ENCODE data around the gene C11orf21.

C11orf21 gene

DNA sequence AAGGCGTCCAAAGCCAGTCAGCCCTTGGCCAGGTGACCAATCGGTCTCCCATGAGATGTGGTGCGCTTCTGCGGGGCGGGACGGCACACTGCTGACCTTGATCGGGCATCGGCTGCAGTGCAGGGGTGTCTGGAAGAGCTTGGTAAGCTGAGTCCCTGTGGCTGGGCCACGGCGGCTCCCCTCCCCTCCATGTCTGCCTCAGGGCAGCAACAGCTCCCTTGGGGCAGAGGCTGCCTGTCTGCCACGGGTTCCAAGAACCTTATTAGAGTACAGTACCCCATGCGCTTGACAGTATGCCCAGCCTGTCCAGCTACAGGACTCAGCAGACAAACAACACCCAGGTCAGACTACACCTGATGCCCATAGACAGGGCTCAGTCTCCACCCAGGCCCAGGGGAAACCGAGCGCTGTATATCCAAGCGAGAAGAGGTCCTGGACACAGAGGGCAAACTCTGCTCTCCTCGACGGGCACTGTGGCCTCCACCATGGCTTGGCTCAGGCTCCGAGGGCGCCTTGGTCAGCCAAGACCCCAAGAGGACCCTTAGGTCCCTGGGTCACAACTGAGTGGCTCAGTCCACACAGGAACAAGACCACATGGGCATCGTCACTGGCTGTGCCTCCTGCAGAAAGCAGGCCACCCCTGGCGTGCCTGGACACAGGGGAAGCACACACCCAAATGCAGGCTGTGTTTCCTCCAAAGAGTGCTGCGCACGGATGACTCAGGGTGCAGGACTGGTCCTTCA is 19.0 kb upstream of the C11orf21 start:
- DNase-seq: no peak

DNA sequence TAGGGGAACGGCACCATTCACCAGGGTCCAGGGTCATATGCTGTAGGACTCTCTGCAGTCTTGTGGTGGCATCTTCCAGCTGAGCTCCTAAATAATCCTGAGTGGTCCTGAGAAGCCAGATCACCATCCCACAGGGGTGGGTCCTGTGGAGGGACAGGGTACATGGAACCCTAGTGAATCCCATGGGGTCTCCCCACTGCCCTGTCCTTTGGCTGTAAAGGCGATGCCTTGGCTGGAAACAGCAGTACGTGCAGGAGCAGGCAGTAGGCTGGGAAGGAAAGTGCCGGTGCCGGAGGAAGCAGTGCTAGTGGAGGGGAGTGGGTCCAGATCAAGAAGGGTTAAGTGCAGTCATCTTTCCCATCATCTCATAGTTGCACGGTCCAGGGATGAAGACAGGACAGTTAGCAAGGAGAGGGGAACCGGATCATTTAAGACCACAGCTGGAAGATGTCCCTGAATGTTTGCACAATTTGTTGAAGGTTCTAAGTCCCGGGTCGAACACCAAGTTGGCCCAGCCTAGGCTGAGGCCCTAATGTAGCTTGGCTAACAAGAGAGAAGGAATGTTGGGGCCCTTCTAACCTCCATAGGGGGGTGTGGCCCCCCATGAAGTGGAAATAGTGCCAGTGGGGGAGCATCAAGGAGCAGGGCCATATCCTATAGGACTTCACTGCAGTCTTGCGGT is 18.2 kb upstream of the C11orf21 start:
- DNase-seq: no peak

DNA sequence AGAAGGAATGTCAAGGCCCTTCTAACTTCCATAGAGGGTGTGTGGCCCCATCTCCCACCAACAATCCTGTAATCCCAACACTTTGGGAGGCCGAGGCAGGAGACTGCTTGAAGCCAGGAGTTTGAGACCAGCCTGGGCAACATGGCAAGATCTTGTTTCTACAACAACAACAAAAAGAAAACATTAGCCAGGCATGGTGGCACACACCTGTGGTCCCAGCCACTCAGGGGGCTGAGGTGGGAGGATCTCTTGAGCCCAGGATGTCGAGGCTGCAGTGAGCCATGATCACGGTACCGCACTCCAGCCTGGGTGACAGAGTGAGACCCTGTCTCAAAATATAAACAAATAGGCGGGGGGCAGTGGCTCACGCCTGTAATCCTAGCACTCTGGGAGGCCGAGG is 17.0 kb upstream of the C11orf21 start:
- DNase-seq: no peak

DNA sequence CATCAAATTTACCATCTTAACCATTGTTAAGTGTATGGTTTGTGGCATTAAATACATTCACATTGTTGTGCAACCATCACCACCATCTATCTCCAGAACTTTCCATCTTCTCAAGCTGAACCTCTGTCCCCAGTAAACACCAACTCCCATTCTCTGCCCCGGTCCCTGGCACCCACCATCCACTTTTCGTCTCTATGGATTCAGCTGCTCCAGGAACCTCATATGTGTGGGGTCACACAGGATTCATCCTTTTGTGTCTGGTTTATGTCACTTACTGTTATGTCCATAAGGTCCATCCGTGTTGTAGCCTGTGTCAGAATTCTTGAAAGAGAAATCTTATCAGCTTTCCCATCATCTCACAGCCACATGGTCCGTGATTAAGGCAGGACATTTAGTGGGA is 16.4 kb upstream of the C11orf21 start:
- DNase-seq: no peak

DNA sequence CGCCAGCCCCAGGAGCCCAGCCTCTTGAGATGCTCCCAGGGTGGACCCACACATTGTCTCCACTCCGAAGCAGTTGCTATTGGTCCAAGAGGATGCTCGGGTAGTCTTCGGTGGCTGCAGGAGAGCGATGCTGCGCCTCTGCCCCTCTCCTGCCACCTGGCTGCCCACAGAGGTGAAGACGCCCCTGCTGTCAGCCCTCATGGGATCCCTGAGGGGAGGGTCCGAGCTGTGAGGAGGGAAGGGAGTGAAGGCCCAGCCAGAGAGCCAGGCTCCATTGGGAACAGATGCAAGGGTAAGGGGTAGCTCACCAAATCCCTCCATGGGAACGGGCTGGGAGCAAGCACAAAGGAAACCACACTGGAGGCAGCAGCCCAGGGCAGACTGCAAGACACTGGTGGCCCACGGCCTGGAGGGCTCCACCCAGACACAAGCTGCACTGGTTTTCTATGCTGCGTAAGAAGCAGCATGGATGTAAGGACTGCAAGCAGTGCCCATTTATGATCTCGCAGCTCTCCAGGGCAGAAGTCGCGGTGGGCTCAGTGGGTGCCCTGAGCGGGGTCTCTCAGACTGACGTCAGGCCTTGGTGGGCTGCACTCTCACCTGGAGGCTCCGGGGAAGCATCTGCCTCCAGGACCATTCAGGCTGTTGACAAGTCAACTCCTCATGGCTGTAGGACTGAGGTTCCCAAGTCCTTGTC is 15.8 kb upstream of the C11orf21 start:
- DNase-seq: no peak

DNA sequence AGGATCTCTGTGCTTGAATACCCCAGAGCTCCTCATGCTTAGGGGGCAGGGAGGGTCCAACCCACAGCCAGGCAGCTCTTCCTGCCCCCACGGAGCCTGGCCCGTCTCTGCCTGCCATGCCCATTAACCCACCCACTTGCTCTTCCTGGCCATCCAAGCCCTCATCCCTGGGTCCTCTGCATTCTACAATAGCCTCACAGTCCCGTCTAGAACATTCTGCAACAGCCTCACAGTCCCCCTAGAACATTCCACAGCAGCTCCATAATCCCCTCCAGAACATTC is 15.2 kb upstream of the C11orf21 start:
- no peak for DNase-seq

DNA sequence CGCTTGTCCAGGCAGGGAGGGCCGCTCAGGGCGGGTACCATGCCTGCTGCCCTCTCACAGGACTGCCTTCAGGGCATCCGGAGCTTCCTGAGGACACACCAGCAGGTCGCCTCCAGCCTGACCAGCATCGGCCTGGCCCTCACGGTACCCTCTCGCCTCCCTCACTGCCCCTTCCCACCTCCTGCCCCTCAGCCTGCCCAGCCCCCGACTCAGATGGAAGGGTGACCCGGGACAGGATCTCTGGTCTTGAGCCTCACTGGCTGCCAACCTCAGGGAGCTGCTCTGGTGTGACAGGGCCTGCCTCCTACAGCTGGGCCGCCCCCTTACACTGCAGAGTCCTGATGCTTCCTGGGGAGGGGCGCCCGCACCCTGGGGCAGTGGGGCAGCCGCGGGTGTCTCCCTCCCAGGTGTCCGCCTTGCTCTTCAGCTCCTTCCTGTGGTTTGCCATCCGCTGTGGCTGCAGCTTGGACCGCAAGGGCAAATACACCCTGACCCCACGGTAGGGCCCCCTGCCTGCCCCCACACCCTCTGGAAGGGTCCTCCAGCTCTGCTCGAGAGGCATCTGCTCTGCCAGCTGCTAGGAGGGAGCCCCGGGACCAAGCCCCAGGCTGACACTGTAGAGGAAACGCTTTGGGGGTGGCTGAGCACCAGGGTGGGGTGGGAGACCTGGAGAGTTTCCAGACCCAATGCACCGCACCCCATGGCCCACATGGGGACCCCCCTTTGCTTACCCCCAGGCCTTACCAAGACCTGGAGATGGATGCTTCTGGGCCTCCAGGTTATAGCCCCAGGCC is 14.6 kb upstream of the C11orf21 start:
- DNase-seq: no peak

DNA sequence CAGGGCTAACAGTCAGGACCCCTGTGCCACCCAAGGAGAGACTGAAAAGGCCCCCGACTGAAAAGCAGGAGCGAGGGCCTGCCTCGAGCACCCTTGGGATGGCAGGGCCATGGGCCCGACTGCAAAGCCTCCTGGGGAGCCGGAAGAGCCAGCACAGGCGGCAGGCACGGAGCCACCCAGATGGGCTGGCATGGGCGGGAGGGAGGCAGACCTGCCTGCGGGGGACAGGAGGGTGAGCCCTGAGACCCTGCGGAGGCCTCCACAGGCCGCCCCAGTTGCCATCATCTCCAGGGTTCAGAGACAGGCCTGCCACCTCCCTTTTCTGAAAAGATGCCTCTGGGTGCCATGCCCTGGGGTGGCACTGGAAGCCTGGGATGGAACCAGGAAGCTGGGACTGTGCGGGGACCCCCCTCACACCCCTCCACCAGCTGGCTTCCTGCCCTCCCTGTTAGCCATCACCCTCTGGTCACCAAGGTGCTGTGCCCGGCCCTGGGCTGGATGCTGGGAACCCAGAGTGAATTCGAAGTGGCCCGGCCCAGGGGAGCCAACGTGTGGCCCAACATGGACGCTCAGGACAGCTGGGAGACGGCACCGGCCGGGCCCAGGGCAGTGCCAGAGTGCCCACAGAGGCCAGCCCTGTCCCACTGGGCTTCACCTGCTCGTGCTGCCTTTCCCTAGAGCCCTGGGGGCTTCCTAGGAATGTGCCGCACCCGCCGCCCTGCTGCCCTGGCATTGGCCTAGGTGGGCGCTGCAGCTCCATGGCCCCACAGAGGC is 13.9 kb upstream of the C11orf21 start:
- DNase-seq: no peak

DNA sequence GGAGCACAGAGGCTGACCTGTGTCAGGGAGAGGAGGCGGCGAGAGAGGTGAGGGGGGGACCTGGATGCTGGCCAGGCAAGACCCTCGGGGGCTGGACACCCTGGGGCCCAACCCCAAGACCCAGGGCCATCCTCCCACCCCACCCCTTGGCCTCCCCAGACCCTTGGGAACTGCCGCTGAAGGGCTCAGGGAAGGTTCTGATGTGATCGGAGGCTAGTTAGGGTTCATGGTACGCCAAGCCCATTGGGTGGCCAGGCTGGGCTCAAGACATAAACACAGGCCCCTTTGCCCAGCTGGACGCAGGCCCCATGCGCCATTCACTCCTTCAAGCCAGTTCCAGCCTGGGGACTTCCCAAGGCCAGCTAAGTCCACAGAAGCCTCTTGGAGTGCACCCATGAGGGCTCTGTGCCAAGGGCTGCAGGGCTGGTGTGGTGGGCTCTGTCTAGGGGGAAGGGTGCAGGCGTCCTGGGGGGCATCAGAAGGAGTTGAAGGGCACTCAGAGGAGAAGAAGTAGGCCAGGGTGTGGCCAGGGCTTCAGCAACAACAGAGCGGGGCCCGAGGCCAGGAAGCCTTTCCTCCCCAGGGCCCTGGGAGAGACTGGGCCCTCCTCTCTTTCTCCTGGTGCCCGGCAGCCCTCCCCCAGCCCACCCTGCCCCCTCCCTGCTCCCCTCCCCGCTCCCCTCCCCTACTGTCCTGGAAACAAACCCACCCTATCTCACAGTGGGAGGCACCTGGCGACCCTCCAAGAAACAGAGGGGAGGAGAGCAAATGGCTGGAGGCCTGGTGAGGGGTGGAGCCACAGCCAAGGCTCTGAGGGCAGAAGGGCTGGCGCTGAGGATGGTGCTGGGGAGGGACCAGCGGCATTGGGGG is 13.0 kb upstream of the C11orf21 start:
- DNase-seq: no peak

DNA sequence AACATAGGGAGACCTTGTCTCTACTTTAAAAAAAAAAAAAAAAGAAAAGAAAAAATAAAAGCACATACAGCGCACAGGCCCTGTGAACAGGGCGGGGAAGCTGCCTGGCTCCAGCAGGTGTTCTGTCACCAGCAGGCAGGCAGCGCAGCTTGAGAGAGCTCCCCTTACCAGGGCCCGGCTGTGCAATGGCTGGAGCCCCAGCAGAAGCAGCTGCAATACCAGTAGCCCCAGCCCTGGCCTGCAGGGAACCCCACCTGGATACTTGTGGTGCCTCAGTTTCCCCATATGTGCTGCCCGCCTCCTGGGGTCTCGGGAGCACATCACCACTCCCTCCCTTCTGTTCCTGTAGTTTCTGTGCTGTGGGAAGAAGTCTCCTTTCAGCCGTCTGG is 12.4 kb upstream of the C11orf21 start:
- DNase-seq: no peak

DNA sequence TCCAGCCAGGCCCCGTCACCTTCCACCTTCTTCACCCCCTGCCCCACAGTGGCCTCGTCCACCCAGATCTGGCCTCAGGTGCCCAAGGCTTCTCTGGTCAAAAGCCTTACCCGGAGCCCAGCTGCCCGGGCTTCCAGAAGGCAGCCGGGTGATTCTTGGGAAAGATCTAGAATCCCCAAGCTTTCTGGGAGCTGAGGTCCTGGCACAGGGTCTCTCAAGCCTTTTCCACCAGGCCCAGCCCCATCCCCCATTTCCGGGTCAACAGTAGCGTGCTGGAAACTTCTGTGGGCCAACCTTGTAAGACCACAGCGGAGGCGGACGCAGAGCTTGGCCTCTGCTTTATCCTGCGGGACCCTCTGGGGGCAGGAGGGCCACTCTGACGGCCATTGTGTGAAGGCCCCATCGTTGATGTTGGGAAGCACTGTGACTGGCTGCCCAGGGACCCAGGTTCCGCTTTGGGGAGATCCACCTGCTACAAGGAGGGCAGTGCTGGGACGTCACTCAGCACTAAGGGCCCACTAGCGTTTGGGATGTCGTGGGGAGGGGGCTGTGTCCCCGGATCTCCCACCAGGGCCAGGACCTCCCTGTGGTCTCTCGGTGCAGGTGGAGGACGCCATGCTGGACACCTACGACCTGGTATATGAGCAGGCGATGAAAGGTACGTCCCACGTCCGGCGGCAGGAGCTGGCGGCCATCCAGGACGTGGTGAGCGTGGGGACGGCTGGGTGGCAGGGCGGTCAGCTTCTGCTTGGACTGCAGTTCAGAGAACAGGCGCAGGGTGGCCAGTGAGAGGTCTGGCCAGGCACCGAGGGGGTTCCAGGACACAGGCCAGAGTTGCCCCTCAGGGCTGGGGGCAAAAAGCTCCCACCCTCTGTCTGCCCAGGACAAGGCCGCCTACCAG is 11.6 kb upstream of the C11orf21 start:
- no peak for DNase-seq

DNA sequence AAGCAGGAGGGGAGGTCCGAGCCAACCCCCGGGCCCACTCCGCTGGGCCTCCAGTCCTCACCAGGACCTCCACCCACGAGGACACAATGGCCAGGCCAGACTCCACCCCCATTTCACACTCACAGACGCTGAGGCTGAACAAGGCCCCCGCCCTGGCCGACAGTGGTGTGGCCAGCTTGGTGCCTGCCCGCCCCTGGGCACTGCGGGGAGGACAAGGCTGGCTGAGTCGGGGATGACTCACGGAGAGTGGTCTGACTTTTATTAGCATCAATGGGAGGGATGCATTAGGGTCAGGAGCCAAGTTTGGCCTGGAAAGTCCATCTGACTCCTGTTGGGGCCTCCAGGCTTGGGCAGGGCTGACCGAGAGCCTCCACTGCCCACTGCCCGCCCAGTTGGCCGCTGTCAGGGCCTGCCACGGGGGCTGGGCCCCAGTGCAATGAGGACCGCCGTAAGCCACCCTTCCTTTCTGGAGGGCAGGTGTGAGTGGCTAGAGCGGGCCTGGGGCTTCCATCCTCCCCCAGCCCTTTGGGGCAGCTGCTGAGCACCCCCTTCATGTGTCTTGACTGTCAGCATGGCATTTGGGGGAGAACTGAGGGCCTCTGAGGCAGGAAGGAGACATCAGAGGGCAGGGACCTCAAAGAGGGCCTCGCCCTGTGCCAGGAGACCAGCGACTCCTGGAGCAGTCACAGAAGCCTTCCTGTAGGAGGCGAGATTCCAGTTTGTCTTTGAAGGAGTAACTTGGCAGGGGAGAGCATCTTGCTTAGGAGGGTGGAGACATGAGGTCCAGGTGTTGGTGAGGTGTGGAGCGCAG is 10.7 kb upstream of the C11orf21 start:
- DNase-seq: no peak

DNA sequence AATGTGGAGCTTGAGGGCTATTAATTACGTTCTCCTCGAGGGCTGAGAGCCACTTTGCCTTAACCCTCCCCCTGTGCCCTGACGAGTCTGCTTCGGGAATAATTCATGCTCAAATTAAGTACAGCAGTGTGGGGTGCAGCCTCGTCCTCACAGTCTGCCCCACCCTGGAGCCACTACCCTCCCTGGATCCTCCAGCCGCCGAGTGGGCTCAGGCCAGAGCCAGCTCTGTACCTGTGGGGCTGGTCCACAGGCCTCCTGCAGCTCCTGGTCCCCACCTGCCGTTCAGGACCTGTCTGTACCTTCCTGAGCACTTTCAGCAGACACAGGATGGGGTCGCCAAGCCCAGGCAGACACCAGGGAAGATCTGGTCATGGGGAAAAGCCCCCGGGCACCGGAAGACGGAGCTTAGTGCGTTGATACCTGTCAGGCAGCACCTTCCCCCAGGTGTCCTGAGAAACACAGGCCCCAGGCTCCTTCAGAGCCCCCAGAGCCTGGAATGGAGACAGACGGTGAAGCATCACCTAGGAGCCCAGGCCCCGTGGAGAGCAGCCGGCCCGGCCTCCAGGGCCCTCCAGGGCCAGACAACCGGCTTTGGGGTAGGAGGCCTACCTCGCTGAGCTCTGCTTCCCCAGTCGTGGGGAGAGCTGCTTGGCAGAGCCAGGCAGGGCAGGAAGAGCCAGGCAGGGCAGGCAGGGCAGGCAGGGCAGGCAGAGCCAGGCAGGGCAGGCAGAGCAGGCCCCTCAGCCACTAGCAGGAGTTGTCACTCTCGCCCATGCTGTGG is 9.8 kb upstream of the C11orf21 start:
- no peak for DNase-seq

DNA sequence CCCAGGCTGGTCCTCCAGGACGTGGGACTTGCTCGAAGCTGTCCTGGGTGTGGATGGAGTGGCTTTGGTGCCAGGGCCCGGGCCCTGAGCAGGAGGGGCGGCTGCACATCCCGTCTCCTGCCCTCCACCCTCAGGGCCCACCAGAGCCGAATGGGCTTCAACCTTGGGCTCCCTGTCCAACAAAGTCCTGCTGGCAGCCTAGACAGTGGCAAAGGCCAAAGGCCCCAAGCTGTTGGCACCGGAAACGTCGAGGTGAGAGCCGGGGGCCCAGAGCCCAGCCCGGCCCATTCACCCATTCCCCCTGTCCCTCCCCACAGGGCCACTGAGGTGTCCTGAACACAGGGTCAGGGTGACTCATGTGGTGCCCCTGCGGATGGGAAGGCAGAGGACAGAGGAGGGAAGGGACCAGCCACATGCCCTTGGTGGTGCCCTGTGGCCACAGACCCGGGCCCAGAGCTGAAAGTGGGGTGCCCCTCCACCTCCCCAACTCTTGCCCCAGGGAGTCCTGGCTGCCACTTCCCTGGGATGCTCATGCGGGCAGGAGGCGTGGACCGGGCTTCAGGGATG is 9.2 kb upstream of the C11orf21 start:
- no peak for DNase-seq

DNA sequence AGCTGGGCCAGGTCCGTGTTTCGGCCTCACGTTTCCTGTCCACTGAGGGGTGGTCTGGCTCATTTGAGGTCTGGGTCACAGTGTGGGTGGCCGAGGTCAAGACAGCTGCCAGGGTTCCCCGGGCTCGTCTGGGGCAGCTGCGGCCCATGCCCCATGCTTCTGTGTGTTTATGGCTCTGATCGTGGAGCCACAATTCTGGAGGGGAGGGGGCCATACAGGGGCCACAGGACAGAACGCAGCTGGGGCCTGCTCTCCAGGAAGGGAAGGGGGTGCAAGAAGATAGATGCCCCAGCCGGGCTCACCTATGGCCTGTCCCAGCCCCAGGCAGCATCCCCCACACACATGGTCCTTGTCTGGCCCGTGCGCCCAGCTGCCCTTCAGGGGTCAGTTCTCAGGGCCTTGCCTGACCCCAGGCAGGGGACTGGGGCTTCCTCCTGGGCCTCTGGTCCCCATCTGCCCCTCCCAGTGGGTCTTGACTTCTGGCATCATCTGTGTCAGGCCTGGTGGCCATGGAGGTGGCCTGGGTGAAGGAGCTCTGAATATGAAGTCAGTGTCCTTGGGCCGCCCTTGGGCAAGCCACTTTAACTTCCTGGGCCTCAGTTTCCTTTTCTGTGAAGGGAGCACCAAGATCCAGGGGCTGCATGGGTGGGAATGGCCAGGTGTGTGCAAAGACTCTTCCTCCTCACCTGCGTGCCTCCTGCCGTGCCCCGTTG is 8.5 kb upstream of the C11orf21 start:
- DNase-seq: no peak

DNA sequence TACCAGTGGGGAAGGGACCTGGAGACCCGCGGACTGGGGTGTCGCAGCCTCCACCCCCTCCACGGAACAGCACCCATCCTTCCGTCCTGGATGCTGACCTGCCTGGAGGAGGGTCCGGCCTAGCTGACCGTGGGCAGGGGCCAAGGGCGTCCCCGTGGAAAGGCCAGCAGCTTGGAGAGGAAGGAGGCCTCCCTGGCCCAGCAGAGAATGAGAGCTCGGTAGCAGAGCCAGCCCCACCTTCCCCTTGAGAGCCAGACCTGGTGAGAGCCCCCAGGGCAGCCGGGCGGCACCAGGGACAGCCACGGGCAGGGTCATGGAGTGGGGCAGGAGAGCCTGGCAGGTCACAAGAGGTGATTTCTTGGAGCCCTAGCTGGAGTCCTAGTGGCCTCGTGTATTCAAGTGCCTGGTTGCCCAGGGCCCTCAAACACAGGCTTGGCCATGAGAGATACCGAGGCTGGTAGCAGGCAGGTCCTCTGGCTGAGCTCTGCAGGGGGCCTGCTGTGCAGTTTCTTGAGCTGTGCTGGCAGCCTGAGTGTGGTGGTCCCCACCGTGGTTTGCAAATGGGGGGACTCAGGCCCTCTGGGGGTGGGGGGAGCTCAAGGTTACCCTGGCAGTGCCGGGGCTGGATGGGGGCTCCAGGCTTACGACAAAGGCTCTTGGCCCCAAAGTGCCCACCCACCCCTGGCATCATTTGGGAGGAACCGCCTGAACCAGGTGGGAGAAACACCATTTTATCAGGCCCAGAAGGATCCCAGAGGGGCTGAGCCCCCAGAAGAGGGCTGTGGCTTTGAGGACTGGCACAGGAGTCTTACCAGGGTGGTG is 7.7 kb upstream of the C11orf21 start:
- no peak for DNase-seq

DNA sequence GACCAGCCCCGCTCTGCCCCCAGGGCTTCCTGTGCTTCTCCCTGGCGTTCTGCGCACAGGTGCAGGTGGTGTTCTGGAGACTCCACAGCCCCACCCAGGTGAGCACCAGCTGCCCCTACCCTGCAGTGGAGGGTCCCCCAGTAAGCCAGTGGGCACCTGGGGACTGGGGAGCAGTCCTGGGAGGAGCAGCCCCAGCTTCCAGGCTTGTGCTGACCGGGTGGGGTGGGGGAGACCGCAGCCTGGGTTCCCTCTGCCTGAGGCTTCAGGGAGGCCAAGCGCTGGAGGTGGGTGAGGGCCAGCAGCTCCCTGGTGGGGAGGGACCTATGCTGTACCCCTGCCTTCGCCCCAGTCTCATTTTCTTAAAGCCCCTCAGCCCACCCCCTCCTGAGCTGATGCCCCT is 7.0 kb upstream of the C11orf21 start:
- no peak for DNase-seq
